Activated naive CD8-positive, alpha-beta T cell treated with anti-CD3 and anti-CD28 coated beads, Interleukin-2, amount 50 U/mL, for 24 hours (primary cell): ENCODE measurements around the gene PAOX.
A peak's percentile ranks its signal among the peaks of the same experiment; 100 is the strongest.
"Not testable (repeated sequence)": the region's sequence is repeated elsewhere in the genome, so short reads cannot be mapped to it uniquely, and the experiment has no call there.

ENCODE experiments used
- ATAC-seq: fragments of 150-1000 bp; cut with Tn5 transposase; one replicate; pipeline ENCODE4 v1.10.0; 2021
- DNase-seq: peaks from one replicate; pipeline ENCODE4 v3.0.0; 2021
- H3K27ac Mint-ChIP-seq: one replicate; pipeline ENCODE4 v1.8.0; 2021; ENCODE audit warnings: mild to moderate bottlenecking, mixed read lengths
- H3K27me3 Mint-ChIP-seq: one replicate; pipeline ENCODE4 v1.8.0; 2021; ENCODE audit warnings: mixed read lengths
- H3K36me3 Mint-ChIP-seq: one replicate; pipeline ENCODE4 v1.8.0; 2021; ENCODE audit warnings: low read depth, mixed read lengths
- H3K4me1 Mint-ChIP-seq: one replicate; pipeline ENCODE4 v1.8.0; 2021; ENCODE audit warnings: mixed read lengths
- H3K4me3 Mint-ChIP-seq: one replicate; pipeline ENCODE4 v1.8.0; 2021; ENCODE audit warnings: mild to moderate bottlenecking, moderate library complexity, mixed read lengths
- H3K9me3 Mint-ChIP-seq: one replicate; pipeline ENCODE4 v1.8.0; 2021; ENCODE audit warnings: mixed read lengths

PAOX gene

DNA sequence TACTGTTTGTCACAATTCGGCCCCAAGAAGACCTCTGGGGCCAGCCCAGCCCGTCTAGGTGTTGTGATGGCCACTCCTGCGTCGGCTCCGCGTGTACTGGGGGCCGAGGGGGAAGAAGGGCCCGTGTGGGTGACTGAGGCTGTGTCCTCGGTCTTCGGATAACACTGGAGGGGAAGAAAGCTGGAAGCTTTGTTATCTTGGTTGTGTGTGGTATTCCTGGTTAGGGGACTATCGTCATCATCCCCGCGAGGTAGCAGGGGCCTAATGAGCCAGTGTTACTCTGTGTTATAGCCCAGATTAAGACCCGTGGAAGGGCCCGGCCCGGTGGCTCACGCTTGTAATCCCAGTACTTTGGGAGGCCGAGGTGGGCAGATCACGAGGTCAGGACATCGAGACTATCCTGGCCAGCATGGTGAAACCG, 15.7 kb downstream of the PAOX start:
- ATAC-seq (no peak), DNase-seq (no peak)
- Mint-ChIP-seq H3K36me3 (peaks cover 26% of the 10 kb centered on the region), H3K4me1 (peaks cover 50% of the 10 kb centered on the region), H3K27ac (peak overlapping the region; percentile 93), H3K4me3 (peak overlapping the region; percentile 96), H3K9me3 (no peaks in the 10 kb centered on the region), H3K27me3 (no peaks in the 10 kb centered on the region)

- Mint-ChIP-seq H3K36me3 (peaks cover 31% of the 10 kb centered on the region), H3K9me3 (no peaks in the 10 kb centered on the region), H3K4me1 (peaks cover 50% of the 10 kb centered on the region), H3K4me3 (peak overlapping the region; percentile 96), H3K27me3 (no peaks in the 10 kb centered on the region), H3K27ac (peak overlapping the region; percentile 5)
- no peak for DNase-seq
- ATAC-seq: no peak
These were observed 17.1 kb downstream of the PAOX start for GRCh38 chr10:133396035-133396624.

DNA sequence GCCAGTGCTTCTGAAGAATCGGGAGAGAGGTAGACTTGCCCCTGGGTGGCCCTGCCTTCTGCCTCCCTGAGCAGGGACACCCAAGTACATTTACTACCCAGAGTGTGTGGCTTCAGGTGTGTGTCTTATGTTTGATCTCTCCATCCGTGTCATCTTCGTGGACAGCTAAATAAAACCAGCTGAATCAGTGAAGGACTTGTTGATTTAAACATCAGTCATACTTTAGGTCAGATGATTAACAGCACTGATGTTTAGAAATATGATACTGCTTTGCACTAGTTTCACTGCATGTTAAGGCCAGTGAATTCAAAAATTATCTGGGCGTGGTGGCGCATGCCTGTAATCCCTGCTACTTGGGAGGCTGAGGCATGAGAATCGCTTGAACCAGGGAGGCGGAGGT, 18.9 kb downstream of the PAOX start:
- peaks cover 46% of the 10 kb centered on the region for H3K4me1 Mint-ChIP-seq
- peaks cover 43% of the 10 kb centered on the region for H3K36me3 Mint-ChIP-seq

GRCh38 chr10:133399123-133399601, 20.1 kb downstream of the PAOX start:
- peaks cover 47% of the 10 kb centered on the region for H3K36me3 Mint-ChIP-seq
- no peak overlapping the region for H3K4me3 Mint-ChIP-seq
- no peaks in the 10 kb centered on the region for H3K9me3 Mint-ChIP-seq
- H3K27me3 Mint-ChIP-seq: no peaks in the 10 kb centered on the region
- H3K27ac Mint-ChIP-seq: no peak overlapping the region
- DNase-seq (no peak), ATAC-seq (no peak)
- peaks cover 43% of the 10 kb centered on the region for H3K4me1 Mint-ChIP-seq

More for the DNA sequence above, 18.9 kb downstream of the PAOX start:
- Mint-ChIP-seq H3K27me3 (no peaks in the 10 kb centered on the region), H3K4me3 (no peak overlapping the region), H3K27ac (peak overlapping the region; percentile 1), H3K9me3 (no peaks in the 10 kb centered on the region)
- ATAC-seq: no peak
- no peak for DNase-seq

- Mint-ChIP-seq H3K27ac (peak overlapping the region; percentile 82), H3K4me3 (peak overlapping the region; percentile 33), H3K4me1 (peaks cover 46% of the 10 kb centered on the region), H3K9me3 (no peaks in the 10 kb centered on the region), H3K36me3 (peaks cover 50% of the 10 kb centered on the region), H3K27me3 (no peaks in the 10 kb centered on the region)
- ATAC-seq (peak; percentile 48), DNase-seq (no peak)
These were observed 21.8 kb downstream of the PAOX start for GRCh38 chr10:133400624-133401424.

DNA sequence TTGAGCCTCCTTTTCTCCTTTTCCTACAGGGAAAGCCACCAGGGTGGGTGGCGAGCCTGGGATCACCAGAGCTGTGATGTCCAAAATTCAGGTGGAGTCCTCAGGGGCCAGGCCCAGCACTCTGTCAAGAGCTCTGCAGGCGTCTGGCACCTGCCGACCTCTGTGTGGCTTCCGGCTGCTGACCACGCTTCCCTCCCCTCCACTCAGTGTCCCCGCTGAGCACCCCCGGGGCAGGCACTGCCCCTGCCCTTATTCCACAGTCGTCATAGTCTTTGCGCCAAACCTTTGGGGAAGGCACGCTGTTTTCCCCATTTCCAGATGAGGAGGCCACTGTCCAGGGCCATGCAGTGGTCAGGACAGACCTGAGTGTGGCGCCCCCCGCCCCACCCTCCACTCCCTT, 22.4 kb downstream of the PAOX start:
- ATAC-seq (no peak), DNase-seq (no peak)
- peaks cover 52% of the 10 kb centered on the region for H3K4me1 Mint-ChIP-seq
- no peaks in the 10 kb centered on the region for H3K27me3 Mint-ChIP-seq
- H3K9me3 Mint-ChIP-seq: no peaks in the 10 kb centered on the region
- H3K36me3 Mint-ChIP-seq: peaks cover 52% of the 10 kb centered on the region
- H3K4me3 Mint-ChIP-seq: no peak overlapping the region
- peak overlapping the region; percentile 82 for H3K27ac Mint-ChIP-seq

- no peak for ATAC-seq
- Mint-ChIP-seq H3K27me3 (no peaks in the 10 kb centered on the region), H3K9me3 (no peaks in the 10 kb centered on the region), H3K4me3 (no peak overlapping the region), H3K4me1 (peaks cover 56% of the 10 kb centered on the region), H3K36me3 (peaks cover 51% of the 10 kb centered on the region), H3K27ac (no peak overlapping the region)
- no peak for DNase-seq
These were observed 23.1 kb downstream of the PAOX start for GRCh38 chr10:133401981-133402725.

GRCh38 chr10:133403359-133403758, 24.3 kb downstream of the PAOX start:
- Mint-ChIP-seq H3K27ac (no peak overlapping the region), H3K36me3 (peaks cover 50% of the 10 kb centered on the region), H3K9me3 (no peaks in the 10 kb centered on the region), H3K4me3 (no peak overlapping the region), H3K27me3 (no peaks in the 10 kb centered on the region), H3K4me1 (peaks cover 61% of the 10 kb centered on the region)
- ATAC-seq (no peak), DNase-seq (no peak)

- Mint-ChIP-seq H3K4me3 (no peak overlapping the region), H3K4me1 (peaks cover 61% of the 10 kb centered on the region), H3K27me3 (no peaks in the 10 kb centered on the region), H3K9me3 (no peaks in the 10 kb centered on the region), H3K27ac (no peak overlapping the region), H3K36me3 (peaks cover 55% of the 10 kb centered on the region)
- DNase-seq: no peak
- no peak for ATAC-seq
These were observed 24.7 kb downstream of the PAOX start for GRCh38 chr10:133403784-133404183.

GRCh38 chr10:133405272-133405671, 26.2 kb downstream of the PAOX start:
- DNase-seq: no peak
- H3K9me3 Mint-ChIP-seq: no peaks in the 10 kb centered on the region
- ATAC-seq: no peak
- H3K4me3 Mint-ChIP-seq: no peak overlapping the region
- H3K27me3 Mint-ChIP-seq: no peaks in the 10 kb centered on the region
- peaks cover 68% of the 10 kb centered on the region for H3K36me3 Mint-ChIP-seq
- H3K27ac Mint-ChIP-seq: no peak overlapping the region
- H3K4me1 Mint-ChIP-seq: peaks cover 55% of the 10 kb centered on the region

DNA sequence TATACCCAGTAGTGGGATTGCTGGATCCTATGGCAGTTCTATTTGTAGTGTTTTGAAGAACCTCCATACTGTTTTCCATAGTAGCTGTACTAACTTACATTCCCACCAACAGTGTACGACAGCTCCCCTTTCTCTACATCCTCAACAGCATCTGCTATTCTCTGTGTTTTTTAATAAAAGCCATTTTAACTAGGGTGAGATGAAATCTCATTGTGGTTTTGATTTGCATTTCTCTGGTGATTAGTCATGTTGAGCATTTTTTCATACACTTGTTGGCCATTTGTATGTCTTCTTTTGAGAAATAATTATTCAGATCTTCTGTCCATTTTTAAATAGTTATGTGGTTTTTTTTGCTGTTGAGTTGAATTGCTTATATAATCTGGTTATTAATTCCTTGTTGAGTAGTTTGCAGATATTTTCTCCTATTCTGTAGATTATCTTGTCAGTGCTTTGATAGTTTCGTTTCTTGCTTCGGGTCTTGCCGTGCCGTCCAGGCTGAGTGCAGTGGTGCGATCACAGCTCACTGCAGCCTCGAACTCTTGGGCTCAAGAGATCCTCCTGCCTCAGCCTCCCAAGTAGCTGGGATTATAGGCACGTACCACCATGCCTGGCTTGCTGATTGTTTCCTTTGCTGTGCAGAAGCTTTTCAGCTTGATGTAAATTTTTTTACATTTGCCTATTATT, 26.9 kb downstream of the PAOX start:
- peaks cover 72% of the 10 kb centered on the region for H3K36me3 Mint-ChIP-seq
- no peak overlapping the region for H3K4me3 Mint-ChIP-seq
- ATAC-seq (peak; percentile 66), DNase-seq (no peak)
- peaks cover 48% of the 10 kb centered on the region for H3K4me1 Mint-ChIP-seq
- no peaks in the 10 kb centered on the region for H3K27me3 Mint-ChIP-seq
- peak overlapping the region; percentile 59 for H3K27ac Mint-ChIP-seq
- peaks cover 3% of the 10 kb centered on the region for H3K9me3 Mint-ChIP-seq

- no peak overlapping the region for H3K27ac Mint-ChIP-seq
- no peak overlapping the region for H3K4me3 Mint-ChIP-seq
- DNase-seq: no peak
- peaks cover 79% of the 10 kb centered on the region for H3K36me3 Mint-ChIP-seq
- ATAC-seq: no peak
- peaks cover 26% of the 10 kb centered on the region for H3K9me3 Mint-ChIP-seq
- H3K27me3 Mint-ChIP-seq: no peaks in the 10 kb centered on the region
- H3K4me1 Mint-ChIP-seq: peaks cover 21% of the 10 kb centered on the region
These were observed 32.7 kb downstream of the PAOX start for GRCh38 chr10:133411523-133412380.

DNA sequence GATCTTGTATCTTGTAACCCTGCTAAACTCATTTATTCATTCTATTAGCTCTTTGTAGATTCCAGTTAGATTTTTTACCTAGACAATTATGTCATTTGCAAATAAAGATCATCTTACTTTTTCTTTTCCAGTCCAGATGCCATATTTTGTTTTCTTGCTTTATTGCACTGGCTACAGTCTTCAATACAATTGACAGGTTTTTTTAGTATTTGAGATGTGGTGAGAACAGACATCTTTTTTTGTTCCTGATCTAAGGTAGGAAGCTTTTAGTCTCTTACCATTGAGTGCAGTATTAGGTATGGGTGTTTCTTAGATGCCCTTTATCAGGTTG, 33.3 kb downstream of the PAOX start:
- peaks cover 26% of the 10 kb centered on the region for H3K9me3 Mint-ChIP-seq
- H3K4me1 Mint-ChIP-seq: peaks cover 15% of the 10 kb centered on the region
- H3K27ac Mint-ChIP-seq: no peak overlapping the region
- no peaks in the 10 kb centered on the region for H3K27me3 Mint-ChIP-seq
- H3K36me3 Mint-ChIP-seq: peaks cover 73% of the 10 kb centered on the region
- no peak for DNase-seq
- H3K4me3 Mint-ChIP-seq: no peak overlapping the region
- ATAC-seq: no peak

GRCh38 chr10:133414401-133414800, 35.3 kb downstream of the PAOX start:
- not testable (repeated sequence) for DNase-seq, H3K27ac Mint-ChIP-seq, H3K4me1 Mint-ChIP-seq, H3K27me3 Mint-ChIP-seq, ATAC-seq, H3K4me3 Mint-ChIP-seq
- peaks cover 62% of the 10 kb centered on the region for H3K36me3 Mint-ChIP-seq
- H3K9me3 Mint-ChIP-seq: peaks cover 26% of the 10 kb centered on the region
